A549 treated with AZD9567 at 1 μM for 4 hours (cell line): Measurements from ENCODE around the gene ETV3. TPM values are rescaled to one million over a fixed set of nuclear protein-coding genes. Genes with fewer than 3 reads are reported as not detected.

Experiments used
- total RNA-seq: library from RNA; stranded (reverse); fragments of 200-300 nt; extraction: Qiagen RNA extraction; gene quantifications from 5 replicates; pipeline ENCODE4 v1.2.3, GENCODE V29; 2022; ENCODE audit not compliant: insufficient read depth

Gene ETV3
- total RNA-seq, result 10.1 to 15.3 TPM (median 10.5 TPM) in 5 replicates

DNA sequence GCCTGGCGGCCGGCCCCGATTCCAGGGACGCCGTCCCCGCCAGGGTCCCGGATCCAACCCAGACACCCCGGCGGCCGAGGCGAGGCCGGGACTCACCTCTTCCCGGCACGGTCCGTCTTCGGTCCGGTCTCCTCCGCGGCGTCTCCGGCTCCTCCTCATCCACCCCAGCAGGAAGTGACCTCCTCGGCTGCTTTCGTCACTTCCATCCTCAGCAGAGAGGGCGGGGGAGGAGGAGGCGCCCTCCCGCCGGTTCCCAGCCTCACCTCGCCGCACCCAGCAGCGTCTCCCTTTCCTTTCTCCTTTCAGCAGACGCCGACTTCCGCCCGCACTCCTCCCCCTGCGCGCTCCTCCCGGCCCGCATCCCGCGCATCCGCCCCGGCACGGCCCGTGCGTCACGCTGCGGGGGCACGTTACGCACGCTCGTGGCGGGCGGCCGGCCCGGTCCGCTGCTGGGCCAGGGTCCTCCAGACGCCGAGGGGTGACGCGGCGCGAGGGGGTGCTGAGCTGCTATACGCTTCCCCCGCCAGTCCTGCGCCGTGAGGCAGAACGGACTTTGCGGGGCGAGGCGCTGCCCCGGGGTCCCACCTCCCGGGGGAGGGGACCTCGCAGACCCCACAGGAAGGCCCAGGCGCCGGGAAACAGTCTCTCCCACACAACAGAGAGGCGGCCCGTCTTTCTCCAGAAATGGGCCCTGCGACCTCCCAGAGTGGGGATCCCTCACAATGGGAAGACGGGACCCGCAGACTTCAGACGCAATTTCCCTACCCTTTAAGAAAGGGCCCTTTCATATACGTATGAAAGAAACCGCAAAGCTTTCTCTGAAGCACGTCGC, at the start of gene ETV3:
Gene ETV3, minus strand, starts transcription at position 176 of the 832 bp plus-strand sequence. CDS start 2,043 bp downstream, outside the sequence.

DNA sequence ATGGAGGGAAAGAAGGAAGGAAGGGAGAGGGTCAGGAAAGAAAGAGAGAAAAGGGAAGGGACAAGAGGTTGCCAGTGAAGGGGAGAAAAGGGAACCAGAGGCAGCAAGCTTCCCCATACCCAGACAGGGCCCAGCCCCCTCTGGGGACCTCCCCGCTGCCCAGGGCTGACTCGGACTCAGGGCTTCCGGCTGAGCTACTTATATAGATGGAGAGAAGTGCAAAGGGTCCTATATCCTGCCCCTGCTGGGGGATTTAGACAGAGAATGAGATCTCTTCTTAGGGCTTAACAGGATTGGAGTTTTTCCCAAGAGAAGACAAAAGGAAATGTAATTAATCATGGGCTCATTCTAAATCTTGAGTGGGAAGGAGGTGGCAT, 38.6 kb downstream of the ETV3 start, which contains the start of gene ETV3L:
Gene ETV3L, minus strand, starts transcription at position 176 of the 377 bp plus-strand sequence. CDS start 285 bp downstream, outside the sequence.

Other genes with a start within 250 kb of the ETV3 start
- 3.4 to 5.8 TPM (median 5.1 TPM) in 5 replicates for gene PEAR1, start 244.7 kb downstream of the ETV3 start, total RNA-seq
- gene LRRC71, start 217.8 kb downstream of the ETV3 start, total RNA-seq, result 0.12 to 0.20 TPM (median 0.17 TPM) in 4 of 5 replicates, not detected in the other
- 16.7 to 28.0 TPM (median 17.5 TPM) in 5 replicates for gene ARHGEF11, start 92.7 kb downstream of the ETV3 start, total RNA-seq
- not detected in 5 replicates for gene ETV3L, start 38.6 kb downstream of the ETV3 start, total RNA-seq